M059J (cell line): ENCODE results near the gene TMEM179B. TPM values are rescaled to one million over a fixed set of nuclear protein-coding genes. Genes with fewer than 3 reads are reported as not detected.
"Not testable (repeated sequence)": the region's sequence is repeated elsewhere in the genome, so short reads cannot be mapped to it uniquely, and the experiment has no call there.

Experiments
- DNase-seq: peaks from one replicate; pipeline ENCODE4 v3.0.0-alpha.2; 2012; ENCODE audit warnings: low read depth
- total RNA-seq: library from RNA; depleted of rRNA; stranded (reverse); fragments of >200 nt; shearing (Covaris generic); gene quantifications from 2 replicates; pipeline ENCODE4 v1.2.3, GENCODE V29; 2014; rRNA removed

The TMEM179B gene
- 82.1 and 138 TPM in 2 replicates for total RNA-seq

GRCh38 chr11:62787005-62787759, at the start of gene TMEM179B:
TMEM179B (plus strand) TSS chr11:62787402; CDS start chr11:62787432, 30 bp downstream.
- DNase-seq, result peak; percentile 98

GRCh38 chr11:62747475-62748160, 39.6 kb upstream of the TMEM179B start:
- no peak for DNase-seq

GRCh38 chr11:62749931-62750330, 37.3 kb upstream of the TMEM179B start:
- not testable (repeated sequence) for DNase-seq

- DNase-seq, result no peak
Observed at GRCh38 chr11:62752177-62752785, 34.9 kb upstream of the TMEM179B start.

- DNase-seq, result no peak
Observed at GRCh38 chr11:62752994-62753735, 34.0 kb upstream of the TMEM179B start.

- peak; percentile 100 for DNase-seq
Observed at GRCh38 chr11:62753736-62754603, 33.2 kb upstream of the TMEM179B start, which contains the start of gene ZBTB3. ZBTB3 (minus strand) TSS chr11:62754160; CDS start chr11:62753664, 496 bp downstream.

GRCh38 chr11:62755086-62755615, 32.1 kb upstream of the TMEM179B start:
- DNase-seq, result no peak

GRCh38 chr11:62757846-62758788, 29.1 kb upstream of the TMEM179B start:
- no peak for DNase-seq

GRCh38 chr11:62760867-62761227, 26.4 kb upstream of the TMEM179B start:
- not testable (repeated sequence) for DNase-seq

GRCh38 chr11:62770778-62771143, 16.4 kb upstream of the TMEM179B start:
- DNase-seq, result no peak

- DNase-seq, result peak; percentile 99
Observed at GRCh38 chr11:62771144-62772021, 15.8 kb upstream of the TMEM179B start, which contains the start of gene TAF6L. TAF6L (plus strand) TSS chr11:62771396; CDS start chr11:62775784, 4,388 bp downstream.

GRCh38 chr11:62774407-62774806, 12.8 kb upstream of the TMEM179B start:
- DNase-seq, result no peak

- DNase-seq, result no peak
Observed at GRCh38 chr11:62775646-62776045, 11.6 kb upstream of the TMEM179B start.

GRCh38 chr11:62777389-62777788, 9.8 kb upstream of the TMEM179B start:
- DNase-seq, result no peak

- no peak for DNase-seq
Observed at GRCh38 chr11:62778441-62778840, 8.8 kb upstream of the TMEM179B start.

GRCh38 chr11:62782753-62783152, 4.4 kb upstream of the TMEM179B start:
- DNase-seq, result no peak

GRCh38 chr11:62786318-62787004, 741 bp upstream of the TMEM179B start:
- DNase-seq, result peak; percentile 85

- DNase-seq, result no peak
Observed at GRCh38 chr11:62788991-62789390, 1.8 kb downstream of the TMEM179B start.
